Upper lobe of left lung (tissue), 6 donors: ENCODE data around the gene OR1K1. TPM values are rescaled to one million over a fixed set of nuclear protein-coding genes. Genes with fewer than 3 reads are reported as not detected.

Experiments used
- ATAC-seq, 2 donors: fragments of 200-7000 bp; cut with Tn5 transposase; one replicate each; pipeline ENCODE4 v1.9.1; 2022; ENCODE audit warnings: mild to moderate bottlenecking in 2 of 2, moderate library complexity in 2 of 2; ENCODE audit not compliant: low FRiP score in 2 of 2
- DNase-seq, 2 donors: peaks; one replicate each; pipeline ENCODE4 v3.0.0-alpha.2; 2019 to 2020
- H3K27ac ChIP-seq, 4 donors: fragments of 200-600 bp; sonication (generic); one replicate each; pipeline ENCODE4 v1.5.1; 2016 to 2019
- H3K27me3 ChIP-seq, 4 donors: fragments of 200-600 bp; sonication (generic); one replicate each; pipeline ENCODE4 v1.5.1; 2017 to 2019
- H3K36me3 ChIP-seq, 4 donors: fragments of 200-600 bp; sonication (generic); one replicate each; pipeline ENCODE4 v1.5.1; 2016 to 2019
- H3K4me1 ChIP-seq, 4 donors: fragments of 200-600 bp; sonication (generic); one replicate each; pipeline ENCODE4 v1.5.1; 2018 to 2019
- H3K4me3 ChIP-seq, 4 donors: fragments of 200-600 bp; sonication (generic); one replicate each; pipeline ENCODE4 v1.5.1; 2017 to 2019; ENCODE audit warnings: mild to moderate bottlenecking in 2 of 4, moderate library complexity in 1 of 4
- H3K9me3 ChIP-seq, 4 donors: fragments of 200-600 bp; sonication (generic); one replicate each; pipeline ENCODE4 v1.5.1; 2018 to 2019
- EP300 ChIP-seq, 4 donors: sonication (generic); formaldehyde crosslinking; IDR thresholded peaks; one replicate each; pipeline ENCODE4 v1.5.1; 2017; ENCODE audit warnings: antibody characterized with exemption in 4 of 4, control low read depth in 2 of 4
- POLR2A ChIP-seq, 4 donors: fragments of 450-650 bp; IDR thresholded peaks; one replicate each; pipeline ENCODE4 v1.5.1; 2016 to 2017; ENCODE audit warnings: antibody characterized with exemption in 4 of 4, mild to moderate bottlenecking in 2 of 4
- POLR2AphosphoS5 ChIP-seq, 2 donors: sonication (generic); formaldehyde crosslinking; IDR thresholded peaks; one replicate each; pipeline ENCODE4 v1.5.1; 2017; ENCODE audit warnings: antibody characterized with exemption in 2 of 2
- WGBS, 2 donors: methylation state at CpG; one replicate each; pipeline ENCODE4 v1.1.5; 2017 to 2018; 5-methylcytosine and 5-hydroxymethylcytosine counted together
- total RNA-seq, 6 donors: library from RNA; depleted of rRNA in 4 of 6; stranded (reverse); fragments of >200 nt in 4 of 6; gene quantifications; one replicate each; pipeline versions ENCODE4 v1.1.0 to v1.2.1, GENCODE V29; 2016 to 2021
- TF ChIP-seq, protein P1 (sequence below), 6 experiments: fragments of 450-650 bp in 4 of 6; fragments of 200-600 bp in 2 of 6; sonication (generic) in 2 of 6; IDR thresholded peaks; one replicate each; pipeline ENCODE4 v1.5.1; 2016 to 2019; ENCODE audit warnings: antibody characterized with exemption in 6 of 6
- donor health status: DM: no; HTN: no; CAD: no; lungs with moderate emphysema.
- donor health status: DM: no; HTN: yes; CAD: no; lungs with severe emphysema.

OR1K1 gene
- total RNA-seq, 6 donors from 2014 or later: not detected

DNA sequence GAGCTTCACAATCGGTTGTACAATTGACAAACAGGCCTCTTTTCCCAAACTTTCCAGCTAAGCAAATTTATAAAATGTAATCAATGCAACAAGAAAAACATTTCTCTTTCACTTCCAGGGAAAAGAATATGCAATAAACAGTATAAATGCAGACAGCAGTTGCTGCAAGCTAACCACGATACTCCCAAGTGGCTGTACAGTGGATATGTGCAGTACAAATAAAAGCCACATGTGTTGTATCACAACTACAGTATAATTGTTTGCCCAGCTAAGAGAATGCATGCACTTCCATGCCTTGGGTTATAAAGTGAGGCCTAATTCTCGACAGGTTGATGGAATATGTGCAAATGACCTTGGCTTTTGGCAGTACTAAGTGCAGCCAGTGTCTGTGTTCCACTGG, 45.2 kb downstream of the OR1K1 start:
- Histone ChIP-seq H3K4me1 (no peaks in the 10 kb centered on the region), H3K27me3 (no peaks in the 10 kb centered on the region), H3K9me3 (no peaks in the 10 kb centered on the region), H3K36me3 (peaks cover 9 to 36% (median 14%) of the 10 kb centered on the region in 4 donors), H3K4me3 (no peak overlapping the region), H3K27ac (no peak overlapping the region)
- ATAC-seq (no peak), DNase-seq (no peak)
- TF ChIP-seq, protein P1, sequence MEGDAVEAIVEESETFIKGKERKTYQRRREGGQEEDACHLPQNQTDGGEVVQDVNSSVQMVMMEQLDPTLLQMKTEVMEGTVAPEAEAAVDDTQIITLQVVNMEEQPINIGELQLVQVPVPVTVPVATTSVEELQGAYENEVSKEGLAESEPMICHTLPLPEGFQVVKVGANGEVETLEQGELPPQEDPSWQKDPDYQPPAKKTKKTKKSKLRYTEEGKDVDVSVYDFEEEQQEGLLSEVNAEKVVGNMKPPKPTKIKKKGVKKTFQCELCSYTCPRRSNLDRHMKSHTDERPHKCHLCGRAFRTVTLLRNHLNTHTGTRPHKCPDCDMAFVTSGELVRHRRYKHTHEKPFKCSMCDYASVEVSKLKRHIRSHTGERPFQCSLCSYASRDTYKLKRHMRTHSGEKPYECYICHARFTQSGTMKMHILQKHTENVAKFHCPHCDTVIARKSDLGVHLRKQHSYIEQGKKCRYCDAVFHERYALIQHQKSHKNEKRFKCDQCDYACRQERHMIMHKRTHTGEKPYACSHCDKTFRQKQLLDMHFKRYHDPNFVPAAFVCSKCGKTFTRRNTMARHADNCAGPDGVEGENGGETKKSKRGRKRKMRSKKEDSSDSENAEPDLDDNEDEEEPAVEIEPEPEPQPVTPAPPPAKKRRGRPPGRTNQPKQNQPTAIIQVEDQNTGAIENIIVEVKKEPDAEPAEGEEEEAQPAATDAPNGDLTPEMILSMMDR (IDR thresholded peaks at IDR 0.05): no peak
- TF ChIP-seq EP300 (IDR thresholded peaks at IDR 0.05): no peak
- no peak for TF ChIP-seq POLR2AphosphoS5 (IDR thresholded peaks at IDR 0.05)
- TF ChIP-seq POLR2A (IDR thresholded peaks at IDR 0.05): no peak
- WGBS, 2 donors: 87 to 93% methylated on average over 3 of the region's 3 CpGs

DNA sequence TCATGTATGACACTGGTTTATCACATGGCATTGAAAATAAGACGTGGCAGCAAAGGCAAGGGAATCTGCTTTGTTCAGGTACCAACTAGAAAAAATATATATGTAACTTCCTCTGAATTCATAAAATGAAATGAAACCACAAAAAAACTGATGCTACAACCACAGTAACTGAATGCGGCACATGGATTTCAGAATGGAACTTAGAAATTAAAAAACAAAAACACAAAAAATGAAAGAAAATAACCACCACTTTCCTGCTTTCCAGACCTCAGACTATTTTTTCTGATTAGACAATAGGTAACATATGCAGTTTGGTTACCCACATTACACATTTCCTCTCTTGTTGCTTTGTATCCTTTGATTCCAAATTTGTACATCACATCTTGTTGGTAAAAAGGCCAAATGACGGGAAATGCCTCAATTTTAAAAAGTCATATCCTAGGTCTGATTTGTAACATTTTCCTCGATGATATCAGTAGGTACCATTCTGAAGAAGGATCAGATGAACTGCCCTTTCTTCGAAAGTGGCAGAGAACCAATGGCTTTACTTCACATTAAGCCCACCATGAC, 46.5 kb downstream of the OR1K1 start:
- no peak overlapping the region for H3K27ac ChIP-seq
- H3K9me3 ChIP-seq: no peaks in the 10 kb centered on the region
- H3K27me3 ChIP-seq: no peaks in the 10 kb centered on the region
- ATAC-seq: no peak
- WGBS, 2 donors: 86 to 88% methylated on average over 5 of the region's 5 CpGs
- H3K36me3 ChIP-seq: peaks cover 13 to 50% (median 26%) of the 10 kb centered on the region in 4 donors
- H3K4me3 ChIP-seq: no peak overlapping the region
- no peak for DNase-seq
- H3K4me1 ChIP-seq: no peaks in the 10 kb centered on the region
- no peak for TF ChIP-seq POLR2AphosphoS5 (IDR thresholded peaks at IDR 0.05)
- no peak for TF ChIP-seq EP300 (IDR thresholded peaks at IDR 0.05)
- TF ChIP-seq, protein P1 (IDR thresholded peaks at IDR 0.05): no peak
- no peak for TF ChIP-seq POLR2A (IDR thresholded peaks at IDR 0.05)

DNA sequence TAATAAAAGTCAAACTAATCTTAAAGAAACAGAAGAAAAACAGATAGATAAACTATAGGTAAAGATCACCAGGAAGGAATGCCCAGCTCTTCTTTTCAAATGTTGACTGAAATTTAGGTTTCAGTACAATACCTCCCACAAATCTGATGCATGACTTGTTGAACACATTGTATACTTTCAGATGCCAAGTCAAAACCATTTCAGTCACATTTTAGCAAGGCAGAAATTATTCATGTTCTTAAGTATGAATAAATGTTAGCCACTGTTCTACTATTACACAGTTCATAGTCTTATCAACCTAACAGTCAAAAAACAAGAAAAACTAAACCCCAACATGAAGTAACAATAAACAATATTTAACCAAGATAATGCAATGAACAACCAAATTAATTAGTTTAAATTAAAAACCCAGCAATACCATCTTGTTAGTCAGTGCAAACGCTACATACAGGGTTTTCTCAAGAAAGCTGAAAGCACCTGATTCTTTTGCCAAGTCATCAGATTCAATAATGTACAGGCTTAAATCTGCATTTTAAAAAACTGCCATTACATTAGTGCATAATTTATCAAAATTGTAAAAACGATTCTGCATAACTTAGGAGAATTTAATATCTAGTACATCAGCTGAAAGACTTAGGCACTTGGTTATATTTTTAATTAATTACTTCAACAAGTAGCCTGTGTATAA, 48.5 kb downstream of the OR1K1 start:
- H3K9me3 ChIP-seq: no peaks in the 10 kb centered on the region
- no peak for ATAC-seq
- no peak overlapping the region for H3K4me3 ChIP-seq
- no peaks in the 10 kb centered on the region for H3K4me1 ChIP-seq
- no peaks in the 10 kb centered on the region for H3K27me3 ChIP-seq
- TF ChIP-seq EP300 (IDR thresholded peaks at IDR 0.05): no peak
- TF ChIP-seq, protein P1 (IDR thresholded peaks at IDR 0.05): no peak
- no peak for TF ChIP-seq POLR2AphosphoS5 (IDR thresholded peaks at IDR 0.05)
- TF ChIP-seq POLR2A (IDR thresholded peaks at IDR 0.05): no peak
- H3K27ac ChIP-seq: no peak overlapping the region
- WGBS, 2 donors: 53 to 89% methylated on average over 2 of the region's 2 CpGs
- no peak for DNase-seq
- H3K36me3 ChIP-seq: peaks cover 13 to 63% (median 30%) of the 10 kb centered on the region in 4 donors

Other genes with a start within 250 kb of the OR1K1 start
- not detected for gene OR1N2, start 247.0 kb upstream of the OR1K1 start, total RNA-seq
- under 1 TPM in 3 of 6 donors, not detected in 3; 0.17 to 0.76 (median 0.31) TPM for gene OR1L8, start 216.7 kb upstream of the OR1K1 start, total RNA-seq
- 1 to 10 TPM in 1 of 6 donors, not detected in 5; 1.1 TPM for gene OR1Q1, start 185.4 kb upstream of the OR1K1 start, total RNA-seq
- under 1 TPM in 2 of 6 donors, not detected in 4; 0.23 to 0.55 TPM for gene OR1B1, start 142.5 kb upstream of the OR1K1 start, total RNA-seq
- not detected for gene OR1L1, start 138.4 kb upstream of the OR1K1 start, total RNA-seq
- gene OR1L3, start 125.0 kb upstream of the OR1K1 start, total RNA-seq: not detected
- not detected for gene OR1L4, start 76.1 kb upstream of the OR1K1 start, total RNA-seq
- not detected for gene OR1L6, start 57.8 kb upstream of the OR1K1 start, total RNA-seq
- not detected for gene OR5C1, start 11.2 kb upstream of the OR1K1 start, total RNA-seq
- gene PDCL, start 28.5 kb downstream of the OR1K1 start, total RNA-seq: 10 to 100 TPM; 18.3 to 34.3 (median 25.2) TPM
- gene RC3H2, start 105.2 kb downstream of the OR1K1 start, total RNA-seq: 10 to 100 TPM; 23.9 to 65.0 (median 40.2) TPM
- 10 to 100 TPM in 1 of 6 donors, 1 to 10 TPM in 5; 2.7 to 10.9 (median 7.1) TPM for gene ZBTB6, start 113.2 kb downstream of the OR1K1 start, total RNA-seq
- 1 to 10 TPM; 2.9 to 8.0 (median 5.2) TPM for gene ZBTB26, start 131.4 kb downstream of the OR1K1 start, total RNA-seq
- gene RABGAP1, start 140.9 kb downstream of the OR1K1 start, total RNA-seq: 100 to 1,000 TPM in 2 of 6 donors, 10 to 100 TPM in 4; 41.7 to 147 (median 62.6) TPM
- 1 to 10 TPM in 3 of 6 donors, not detected in 3; 1.6 to 3.1 (median 2.1) TPM for gene GPR21, start 233.5 kb downstream of the OR1K1 start, total RNA-seq